HCT116 (cell line): ENCODE data around the gene GRAP. TPM values are rescaled to one million over a fixed set of nuclear protein-coding genes. Genes with fewer than 3 reads are reported as not detected.

Source experiments
- ATAC-seq: fragments of 200-7000 bp; cut with Tn5 transposase; 2 replicates; pipeline ENCODE4 v1.9.1; 2020; ENCODE audit warnings: mild to moderate bottlenecking, moderate library complexity
- BruUV-seq: library from RNA; stranded (reverse); fragments of 400-500 nt; replicated peaks from 2 replicates; lab custom pipeline; 2021; lab: Mats Ljungman, UMichigan
- CTCF ChIA-PET: fragments of 300-600 bp; sonication (Branson Sonifier 250); formaldehyde crosslinking; loops from one replicate; lab custom pipeline; 2021; ENCODE audit warnings: antibody characterized with exemption; lab: Charles Lee
- POLR2A ChIA-PET: fragments of 300-600, 350-600 bp; sonication (Branson Sonifier 250); formaldehyde crosslinking; loops from one replicate; lab custom pipeline; 2021; ENCODE audit warnings: antibody characterized with exemption; lab: Charles Lee
- RAD21 ChIA-PET, 2 experiments: fragments of 300-600 bp; sonication (Branson Sonifier 250); formaldehyde crosslinking; loops; one replicate each; lab custom pipeline; 2023; ENCODE audit warnings: low total read pairs in 2 of 2; ENCODE audit not compliant: uncharacterized antibody in 2 of 2, unreplicated experiment in 2 of 2, low non-redundant PET in 1 of 2; lab: Charles Lee
- DNase-seq: peaks from one replicate; pipeline ENCODE4 v3.0.0-alpha.2; 2010; ENCODE audit warnings: low read depth, low spot score
- H2AFZ ChIP-seq: fragments of 200-600 bp; shearing (Covaris generic), sonication (generic); 2 replicates; pipeline ENCODE4 v1.6.1; 2017; ENCODE audit warnings: low read depth, mixed run types, mixed read lengths, antibody characterized with exemption, low read length; ENCODE audit not compliant: poor library complexity, severe bottlenecking
- H3K27ac ChIP-seq: 2 replicates; pipeline ENCODE4 v1.5.1; 2012; ENCODE audit warnings: low read depth, low read length
- H3K27me3 ChIP-seq: fragments of 200-600 bp; sonication (generic); 2 replicates; pipeline ENCODE4 v1.6.1; 2016; ENCODE audit warnings: mixed run types, low read length, mixed read lengths; ENCODE audit not compliant: insufficient read depth
- H3K36me3 ChIP-seq, 2 experiments: fragments of 200-500 bp in 1 of 2; fragments of 200-600 bp in 1 of 2; sonication (Bioruptor generic) in 1 of 2; sonication (generic) in 1 of 2; 2 replicates each; pipeline versions ENCODE4 v1.5.1 to v1.6.1; 2014 to 2016; ENCODE audit warnings: low read length in 2 of 2, inconsistent platforms in 1 of 2, mixed read lengths in 1 of 2, mixed run types in 1 of 2; ENCODE audit not compliant: insufficient read depth in 2 of 2, control insufficient read depth in 1 of 2
- H3K4me1 ChIP-seq, 2 experiments: fragments of 200-600 bp in 1 of 2; sonication (generic) in 1 of 2; 2 replicates each; pipeline versions ENCODE4 v1.5.1 to v1.6.1; 2012 to 2017; ENCODE audit warnings: low read length in 2 of 2, inconsistent platforms in 1 of 2, mild to moderate bottlenecking in 1 of 2, mixed read lengths in 1 of 2, mixed run types in 1 of 2, moderate library complexity in 1 of 2; ENCODE audit not compliant: insufficient read depth in 2 of 2, control insufficient read depth in 1 of 2
- H3K4me2 ChIP-seq: fragments of 200-600 bp; sonication (generic); 2 replicates; pipeline ENCODE4 v1.6.1; 2017; ENCODE audit warnings: mixed run types, low read length, mixed read lengths
- H3K4me3 ChIP-seq, 2 experiments: fragments of 200-600 bp in 1 of 2; sonication (generic) in 1 of 2; replicated peaks in 1 of 2; 2 replicates each; pipeline ENCODE4 v1.5.1; 2011 to 2016; ENCODE audit warnings: low read length in 2 of 2, control low read depth in 1 of 2, low read depth in 1 of 2, mild to moderate bottlenecking in 1 of 2, mixed read lengths in 1 of 2, mixed run types in 1 of 2
- H3K79me2 ChIP-seq: fragments of 200-600 bp; sonication (generic); 2 replicates; pipeline ENCODE4 v1.6.1; 2017; ENCODE audit warnings: mild to moderate bottlenecking, mixed run types, low read length, moderate library complexity, mixed read lengths; ENCODE audit not compliant: insufficient read depth
- H3K9ac ChIP-seq: fragments of 200-600 bp; sonication (generic); 2 replicates; pipeline ENCODE4 v1.6.1; 2016; ENCODE audit warnings: low read length, mixed read lengths
- H3K9me2 ChIP-seq: fragments of 200-600 bp; sonication (generic), shearing (Covaris generic); 2 replicates; pipeline ENCODE4 v1.6.1; 2017; ENCODE audit warnings: mixed run types, mild to moderate bottlenecking, moderate library complexity; ENCODE audit not compliant: insufficient read depth
- H3K9me3 ChIP-seq, 2 experiments: fragments of 200-500 bp in 1 of 2; fragments of 200-600 bp in 1 of 2; sonication (Bioruptor generic) in 1 of 2; sonication (generic) in 1 of 2; 2 replicates each; pipeline ENCODE4 v1.6.1; 2014 to 2017; ENCODE audit warnings: low read length in 2 of 2, mixed read lengths in 2 of 2, inconsistent platforms in 1 of 2, low read depth in 1 of 2, mild to moderate bottlenecking in 1 of 2, mixed run types in 1 of 2, moderate library complexity in 1 of 2; ENCODE audit not compliant: control insufficient read depth in 1 of 2, insufficient read depth in 1 of 2
- H4K20me1 ChIP-seq: fragments of 200-600 bp; sonication (generic), shearing (Covaris generic); 2 replicates; pipeline ENCODE4 v1.6.1; 2017; ENCODE audit warnings: mixed run types, mild to moderate bottlenecking, moderate library complexity; ENCODE audit not compliant: insufficient read depth
- CEBPB ChIP-seq: IDR thresholded peaks from 2 replicates; pipeline ENCODE4 v1.6.1; 2012; ENCODE audit warnings: low read depth
- EGR1 ChIP-seq: IDR thresholded peaks from 2 replicates; pipeline ENCODE4 v1.6.1; 2012; ENCODE audit warnings: low read depth
- EZH2 ChIP-seq: fragments of 200-600 bp; sonication (generic); IDR thresholded peaks from 2 replicates; pipeline ENCODE4 v1.6.1; 2017; ENCODE audit warnings: antibody characterized with exemption, mixed run types
- EZH2phosphoT487 ChIP-seq: fragments of 200-600 bp; IDR thresholded peaks from 2 replicates; pipeline ENCODE4 v1.6.1; 2018; ENCODE audit warnings: antibody characterized with exemption, borderline replicate concordance
- FOSL1 ChIP-seq: IDR thresholded peaks from 2 replicates; pipeline ENCODE4 v1.6.1; 2012; ENCODE audit warnings: low read depth
- POLR2A ChIP-seq: IDR thresholded peaks from 2 replicates; pipeline ENCODE4 v1.7.0; 2011; ENCODE audit warnings: borderline replicate concordance; ENCODE audit not compliant: insufficient read depth, insufficient read length; ENCODE audit errors: extremely low read depth
- POLR2AphosphoS5 ChIP-seq: IDR thresholded peaks from 2 replicates; pipeline ENCODE4 v1.6.1; 2011; ENCODE audit warnings: mild to moderate bottlenecking, low read depth, low read length, moderate library complexity
- SP1 ChIP-seq: IDR thresholded peaks from 2 replicates; pipeline ENCODE4 v1.6.1; 2012; ENCODE audit warnings: low read depth
- intact Hi-C: fragments of 100-400 bp; cut with micrococcal nuclease; formaldehyde crosslinking; loops from 2 replicates; pipeline ENCODE4 v1.10.0; 2022
- total RNA-seq: library from RNA; stranded (reverse); gene quantifications from one replicate; pipeline ENCODE4 v1.2.1, GENCODE V29; 2021; ENCODE audit not compliant: unreplicated experiment
- TF ChIP-seq, protein P1 (sequence below): IDR thresholded peaks from 2 replicates; pipeline ENCODE4 v1.6.1; 2012; ENCODE audit warnings: low read depth
- TF ChIP-seq, protein P2 (sequence below), 3 experiments: fragments of 200-600 bp in 1 of 3; sonication (generic) in 1 of 3; IDR thresholded peaks in 2 of 3; conservative IDR thresholded peaks in 1 of 3; 2 replicates each; pipeline ENCODE4 v1.5.1; 2012 to 2017; ENCODE audit warnings: low read depth in 2 of 3, low read length in 2 of 3, antibody characterized with exemption in 1 of 3, borderline replicate concordance in 1 of 3, control low read depth in 1 of 3, mild to moderate bottlenecking in 1 of 3, mixed read lengths in 1 of 3, mixed run types in 1 of 3, moderate library complexity in 1 of 3; ENCODE audit not compliant: insufficient read depth in 1 of 3

The GRAP gene
- total RNA-seq, 1 experiment from 2014 or later = 0.27 TPM

DNA sequence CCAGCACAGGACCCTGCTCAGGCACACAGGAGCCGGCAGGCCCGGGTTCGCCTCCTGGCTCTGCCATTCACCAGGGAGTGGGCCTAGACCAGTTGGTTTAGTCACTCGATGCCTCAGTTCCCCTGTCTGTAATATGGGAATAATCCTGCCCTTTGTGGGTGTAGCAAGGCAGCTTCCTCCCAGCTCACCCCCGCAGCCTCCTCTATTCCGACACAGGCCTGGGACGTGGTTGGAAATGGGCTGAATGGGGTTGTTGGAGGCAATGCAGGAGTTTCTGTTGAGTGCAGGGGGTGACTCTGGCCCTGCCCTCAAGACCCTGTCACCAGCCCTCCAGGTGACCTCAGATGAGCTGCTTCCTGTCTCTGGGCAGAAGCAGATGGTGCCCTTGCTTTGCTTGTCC lies 75.0 kb downstream of the GRAP start:
- Histone ChIP-seq H3K9me3 (no peaks in the 10 kb centered on the region), H3K4me3 (no peak overlapping the region), H4K20me1 (no peaks in the 10 kb centered on the region), H3K9me2 (no peaks in the 10 kb centered on the region), H3K79me2 (peaks cover 12% of the 10 kb centered on the region), H3K36me3 (peaks cover 13 to 19% of the 10 kb centered on the region in 2 experiments; a peak in 3 of 4 replicates), H3K9ac (no peak overlapping the region), H3K4me1 (peaks cover 21 to 41% of the 10 kb centered on the region in 2 experiments), H3K4me2 (no peak overlapping the region), H2AFZ (no peak overlapping the region)
- ChIA-PET POLR2A (no interaction called here), RAD21 (no interaction called here)
- BruUV-seq = no TSS peak
- ATAC-seq (no peak), DNase-seq (no peak)
- TF ChIP-seq FOSL1 (no peak), SP1 (no peak), POLR2AphosphoS5 (no peak), POLR2A (no peak), EZH2 (no peak), EZH2phosphoT487 (no peak), EGR1 (no peak), CEBPB (no peak)
- TF ChIP-seq, protein P1, sequence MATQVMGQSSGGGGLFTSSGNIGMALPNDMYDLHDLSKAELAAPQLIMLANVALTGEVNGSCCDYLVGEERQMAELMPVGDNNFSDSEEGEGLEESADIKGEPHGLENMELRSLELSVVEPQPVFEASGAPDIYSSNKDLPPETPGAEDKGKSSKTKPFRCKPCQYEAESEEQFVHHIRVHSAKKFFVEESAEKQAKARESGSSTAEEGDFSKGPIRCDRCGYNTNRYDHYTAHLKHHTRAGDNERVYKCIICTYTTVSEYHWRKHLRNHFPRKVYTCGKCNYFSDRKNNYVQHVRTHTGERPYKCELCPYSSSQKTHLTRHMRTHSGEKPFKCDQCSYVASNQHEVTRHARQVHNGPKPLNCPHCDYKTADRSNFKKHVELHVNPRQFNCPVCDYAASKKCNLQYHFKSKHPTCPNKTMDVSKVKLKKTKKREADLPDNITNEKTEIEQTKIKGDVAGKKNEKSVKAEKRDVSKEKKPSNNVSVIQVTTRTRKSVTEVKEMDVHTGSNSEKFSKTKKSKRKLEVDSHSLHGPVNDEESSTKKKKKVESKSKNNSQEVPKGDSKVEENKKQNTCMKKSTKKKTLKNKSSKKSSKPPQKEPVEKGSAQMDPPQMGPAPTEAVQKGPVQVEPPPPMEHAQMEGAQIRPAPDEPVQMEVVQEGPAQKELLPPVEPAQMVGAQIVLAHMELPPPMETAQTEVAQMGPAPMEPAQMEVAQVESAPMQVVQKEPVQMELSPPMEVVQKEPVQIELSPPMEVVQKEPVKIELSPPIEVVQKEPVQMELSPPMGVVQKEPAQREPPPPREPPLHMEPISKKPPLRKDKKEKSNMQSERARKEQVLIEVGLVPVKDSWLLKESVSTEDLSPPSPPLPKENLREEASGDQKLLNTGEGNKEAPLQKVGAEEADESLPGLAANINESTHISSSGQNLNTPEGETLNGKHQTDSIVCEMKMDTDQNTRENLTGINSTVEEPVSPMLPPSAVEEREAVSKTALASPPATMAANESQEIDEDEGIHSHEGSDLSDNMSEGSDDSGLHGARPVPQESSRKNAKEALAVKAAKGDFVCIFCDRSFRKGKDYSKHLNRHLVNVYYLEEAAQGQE = no peak
- TF ChIP-seq, protein P2, sequence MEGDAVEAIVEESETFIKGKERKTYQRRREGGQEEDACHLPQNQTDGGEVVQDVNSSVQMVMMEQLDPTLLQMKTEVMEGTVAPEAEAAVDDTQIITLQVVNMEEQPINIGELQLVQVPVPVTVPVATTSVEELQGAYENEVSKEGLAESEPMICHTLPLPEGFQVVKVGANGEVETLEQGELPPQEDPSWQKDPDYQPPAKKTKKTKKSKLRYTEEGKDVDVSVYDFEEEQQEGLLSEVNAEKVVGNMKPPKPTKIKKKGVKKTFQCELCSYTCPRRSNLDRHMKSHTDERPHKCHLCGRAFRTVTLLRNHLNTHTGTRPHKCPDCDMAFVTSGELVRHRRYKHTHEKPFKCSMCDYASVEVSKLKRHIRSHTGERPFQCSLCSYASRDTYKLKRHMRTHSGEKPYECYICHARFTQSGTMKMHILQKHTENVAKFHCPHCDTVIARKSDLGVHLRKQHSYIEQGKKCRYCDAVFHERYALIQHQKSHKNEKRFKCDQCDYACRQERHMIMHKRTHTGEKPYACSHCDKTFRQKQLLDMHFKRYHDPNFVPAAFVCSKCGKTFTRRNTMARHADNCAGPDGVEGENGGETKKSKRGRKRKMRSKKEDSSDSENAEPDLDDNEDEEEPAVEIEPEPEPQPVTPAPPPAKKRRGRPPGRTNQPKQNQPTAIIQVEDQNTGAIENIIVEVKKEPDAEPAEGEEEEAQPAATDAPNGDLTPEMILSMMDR (IDR thresholded peaks at IDR 0.05 in 2 of 3, conservative IDR thresholded peaks at IDR 0.05 in 1 of 3; ENCODE audit: borderline replicate concordance in 1 of 3, insufficient read depth in 1 of 3, low read depth in 2 of 3, low read length in 2 of 3) = no peak
- TF ChIP-seq, all 23 proteins: peak for 0
- CTCF ChIA-PET = no interaction called here
- Histone ChIP-seq H3K27ac (no peak overlapping the region), H3K27me3 (no peaks in the 10 kb centered on the region)
- intact Hi-C loops = no loop called here

Other genes with a start within 250 kb of the GRAP start
- gene PRPSAP2, start 188.8 kb downstream of the GRAP start, total RNA-seq = 37.8 TPM
- not detected for gene SLC5A10, start 94.8 kb downstream of the GRAP start, total RNA-seq
- gene FAM83G, start 42.2 kb downstream of the GRAP start, total RNA-seq = 33.9 TPM
- gene GRAPL, start 80.6 kb upstream of the GRAP start, total RNA-seq = 0.44 TPM
- gene EPN2, start 190.4 kb upstream of the GRAP start, total RNA-seq = 73.1 TPM